ENCODE measurements around the gene NOTUM. TPM values are rescaled to one million over a fixed set of nuclear protein-coding genes. Genes with fewer than 3 reads are reported as not detected.

NOTUM gene
- polyA plus RNA-seq, 2 of the 4 experiments (the other 2 are of a cell fraction), result 0.06 to 0.92 TPM

DNA sequence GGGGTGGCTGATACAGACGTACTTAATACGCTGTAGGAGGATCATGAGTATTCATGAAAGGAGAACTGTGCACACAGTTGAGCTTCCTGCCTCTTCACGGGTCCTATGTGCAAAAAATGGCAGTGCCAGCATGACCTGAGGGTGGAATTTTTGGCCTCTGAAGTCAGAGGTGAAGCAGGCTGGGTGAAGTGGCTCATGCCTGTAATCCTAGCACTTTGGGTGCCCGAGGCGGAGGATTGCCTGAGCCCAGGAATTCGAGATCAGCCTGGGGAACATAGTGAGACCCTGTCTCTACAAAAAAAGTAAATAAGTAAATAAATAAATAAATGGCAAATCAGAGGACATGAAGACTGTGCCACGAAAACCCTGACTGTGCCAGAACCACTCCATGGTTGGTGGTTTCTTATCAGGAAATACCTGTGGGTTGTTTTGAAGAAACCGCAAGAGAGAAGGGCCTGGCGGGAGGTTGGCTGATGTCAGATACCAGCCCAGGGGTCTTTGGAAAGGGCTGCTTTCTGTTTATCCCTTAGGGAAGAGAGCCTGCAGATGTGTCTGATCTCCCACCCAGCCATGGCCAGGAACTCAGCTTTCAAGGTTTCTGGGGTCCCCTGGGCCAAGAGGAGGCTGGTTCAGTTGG lies 19.8 kb upstream of the NOTUM start:
- DNase-seq (ENCODE audit: low read depth in 1 of 2, low spot score in 1 of 2) (no peak), ATAC-seq (no peak), FAIRE-seq (no peak)
- CTCF ChIA-PET, result interaction anchor here (0.6 to 5.9 kb wide), 10 partner anchors 10 to 50 kb away, joined by 3 to 45 read pairs (median 4); partner anchors contain the start of genes CENPX and LRRC45
- WGBS (ENCODE audit: missing lambda C conversion rate), result 85% methylated on average over 9 of the region's 9 CpGs
- TF ChIP-seq FOSB (CRISPR knock-in tag; IDR thresholded peaks at IDR 0.05), result no peak
- TF ChIP-seq JUN (IDR thresholded peaks at IDR 0.05), result no peak
- no peak for TF ChIP-seq PHF8 (IDR thresholded peaks at IDR 0.05; ENCODE audit: borderline replicate concordance, low read depth)
- TF ChIP-seq HOXB5 (CRISPR knock-in tag; IDR thresholded peaks at IDR 0.05), result no peak
- TF ChIP-seq HOXB13 (CRISPR knock-in tag; IDR thresholded peaks at IDR 0.05; ENCODE audit: low read depth), result no peak
- no peak for TF ChIP-seq MAZ (IDR thresholded peaks at IDR 0.05; ENCODE audit: borderline replicate concordance, low read depth, low read length)
- TF ChIP-seq FOSL2 (IDR thresholded peaks at IDR 0.05), result no peak
- no peak for TF ChIP-seq FOSL2 (CRISPR knock-in tag; IDR thresholded peaks at IDR 0.05)
- TF ChIP-seq NPAS2 (CRISPR knock-in tag; IDR thresholded peaks at IDR 0.05; ENCODE audit: borderline replicate concordance), result no peak
- no peak for TF ChIP-seq JUNB (IDR thresholded peaks at IDR 0.05)
- H3K4me2 ChIP-seq, result no peak overlapping the region
- no peaks in the 10 kb centered on the region for H3K9me3 ChIP-seq
- no peak overlapping the region for H3K27ac ChIP-seq
- H3K4me1 ChIP-seq, result peaks cover 12% of the 10 kb centered on the region
- POLR2A ChIA-PET, result no interaction called here
- no peak overlapping the region for H3K4me3 ChIP-seq

DNA sequence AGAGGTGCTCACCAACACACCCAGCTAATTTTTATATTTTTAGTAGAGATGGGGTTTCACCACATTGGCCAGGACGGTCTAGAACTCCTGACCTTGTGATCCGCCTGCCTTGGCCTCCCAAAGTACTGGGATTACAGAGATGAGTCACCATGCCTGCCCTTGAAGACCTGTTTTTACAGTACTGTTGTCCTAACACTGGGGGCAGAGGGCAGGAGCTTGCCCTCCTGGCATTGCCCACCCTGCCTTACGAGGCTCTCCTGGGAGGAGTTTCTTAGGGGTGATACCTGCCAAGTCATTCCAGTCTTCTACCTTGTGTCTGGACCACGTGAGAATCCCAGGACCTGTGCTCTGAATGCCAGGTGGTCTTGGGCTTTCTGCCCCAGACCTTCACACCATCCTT lies 19.1 kb upstream of the NOTUM start:
- H3K4me1 ChIP-seq, result peaks cover 12% of the 10 kb centered on the region
- no peak overlapping the region for H3K27ac ChIP-seq
- no peak for FAIRE-seq
- TF ChIP-seq, protein P1, sequence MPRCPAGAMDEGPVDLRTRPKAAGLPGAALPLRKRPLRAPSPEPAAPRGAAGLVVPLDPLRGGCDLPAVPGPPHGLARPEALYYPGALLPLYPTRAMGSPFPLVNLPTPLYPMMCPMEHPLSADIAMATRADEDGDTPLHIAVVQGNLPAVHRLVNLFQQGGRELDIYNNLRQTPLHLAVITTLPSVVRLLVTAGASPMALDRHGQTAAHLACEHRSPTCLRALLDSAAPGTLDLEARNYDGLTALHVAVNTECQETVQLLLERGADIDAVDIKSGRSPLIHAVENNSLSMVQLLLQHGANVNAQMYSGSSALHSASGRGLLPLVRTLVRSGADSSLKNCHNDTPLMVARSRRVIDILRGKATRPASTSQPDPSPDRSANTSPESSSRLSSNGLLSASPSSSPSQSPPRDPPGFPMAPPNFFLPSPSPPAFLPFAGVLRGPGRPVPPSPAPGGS (IDR thresholded peaks at IDR 0.05), result no peak
- TF ChIP-seq ZC3H11A (IDR thresholded peaks at IDR 0.05) (no peak), JUN (IDR thresholded peaks at IDR 0.05) (no peak), EHF (CRISPR knock-in tag; IDR thresholded peaks at IDR 0.05) (no peak), FOSL2 (IDR thresholded peaks at IDR 0.05) (no peak), FOSL2 (CRISPR knock-in tag; IDR thresholded peaks at IDR 0.05) (peak; percentile 54; the same call in 1 of the 2 replicates), FOSB (CRISPR knock-in tag; IDR thresholded peaks at IDR 0.05) (no peak)
- ChIA-PET CTCF (interaction anchor here (1.3 to 5.9 kb wide), 6 partner anchors 11 to 50 kb away, joined by 3 to 45 read pairs (median 6); partner anchors contain the start of genes CENPX and LRRC45), POLR2A (interaction anchor here (1.0 kb wide), 1 partner anchor 43 kb away, joined by 3 read pairs; the partner anchor contains the start of genes CENPX and LRRC45)
- H3K4me3 ChIP-seq, result no peak overlapping the region
- no peak for ATAC-seq
- no peak overlapping the region for H3K4me2 ChIP-seq
- no peaks in the 10 kb centered on the region for H3K9me3 ChIP-seq
- DNase-seq (ENCODE audit: low read depth in 1 of 2, low spot score in 1 of 2), result no peak
- WGBS (ENCODE audit: missing lambda C conversion rate), result 93% methylated on average over 4 of the region's 4 CpGs

DNA sequence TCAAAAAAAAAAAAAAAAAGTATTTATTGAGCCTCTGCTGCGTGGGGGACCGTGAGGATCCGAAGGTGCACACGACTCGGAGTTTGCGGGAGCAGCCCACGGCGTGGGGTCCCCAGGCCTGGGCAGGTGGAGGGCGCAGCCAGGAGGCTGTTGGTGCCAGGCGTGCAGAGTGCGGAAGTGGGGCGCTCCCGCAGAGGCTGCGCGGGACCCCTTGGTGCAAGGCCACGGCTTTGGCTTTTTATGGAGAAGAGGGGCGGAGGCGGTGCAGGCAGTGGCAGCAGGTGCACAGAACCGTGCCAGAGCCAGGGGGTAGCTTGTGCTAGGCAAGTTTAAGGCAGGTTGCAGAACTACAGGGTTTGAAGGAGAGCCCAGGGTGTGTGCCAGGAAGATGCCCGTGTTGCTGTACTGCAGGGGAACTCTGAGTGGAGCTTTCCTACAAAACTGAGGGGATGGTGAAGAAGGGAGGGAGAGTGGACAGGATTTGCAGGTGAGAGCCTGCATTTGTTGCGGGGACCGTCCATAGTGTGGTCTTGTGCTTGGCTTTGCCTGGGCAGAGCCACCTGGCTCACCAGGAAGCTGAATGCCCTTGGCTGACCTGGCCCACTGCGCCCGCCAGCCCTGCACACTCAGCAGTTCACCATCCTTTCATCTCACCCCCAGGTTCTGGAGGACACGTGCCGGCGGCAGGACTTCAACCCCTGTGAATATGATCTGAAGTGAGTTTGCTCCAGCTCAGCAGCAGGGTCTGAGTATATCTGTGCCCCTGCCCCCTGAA lies 17.7 kb upstream of the NOTUM start:
- ChIA-PET POLR2A (interaction anchor here (0.5 to 0.6 kb wide), 3 partner anchors 23 to 757 kb away, joined by 3 to 7 read pairs (median 3); partner anchors contain the start of gene FN3K), CTCF (interaction anchor here (0.8 to 7.1 kb wide), 5 partner anchors 19 to 52 kb away, joined by 3 to 52 read pairs (median 27); partner anchors contain the start of genes CENPX and LRRC45)
- peak overlapping the region; percentile 89 to 94; a peak in 5 of 6 replicates for H3K27ac ChIP-seq
- WGBS (ENCODE audit: missing lambda C conversion rate), result 96% methylated on average over 27 of the region's 27 CpGs
- H3K9me3 ChIP-seq, result peaks cover 7% of the 10 kb centered on the region
- no peak for FAIRE-seq
- peak overlapping the region; percentile 85 for H3K4me2 ChIP-seq
- ATAC-seq, result no peak
- no peak for DNase-seq (ENCODE audit: low read depth in 1 of 2, low spot score in 1 of 2)
- peak overlapping the region; percentile 89 for H3K4me3 ChIP-seq
- no peak for TF ChIP-seq RCOR1 (IDR thresholded peaks at IDR 0.05; ENCODE audit: low read depth, low read length)
- peak; percentile 59 for TF ChIP-seq MAFK (IDR thresholded peaks at IDR 0.05; ENCODE audit: partially characterized antibody)
- no peak for TF ChIP-seq JUN (IDR thresholded peaks at IDR 0.05)
- TF ChIP-seq CEBPB (IDR thresholded peaks at IDR 0.05), result no peak
- TF ChIP-seq, protein P2, sequence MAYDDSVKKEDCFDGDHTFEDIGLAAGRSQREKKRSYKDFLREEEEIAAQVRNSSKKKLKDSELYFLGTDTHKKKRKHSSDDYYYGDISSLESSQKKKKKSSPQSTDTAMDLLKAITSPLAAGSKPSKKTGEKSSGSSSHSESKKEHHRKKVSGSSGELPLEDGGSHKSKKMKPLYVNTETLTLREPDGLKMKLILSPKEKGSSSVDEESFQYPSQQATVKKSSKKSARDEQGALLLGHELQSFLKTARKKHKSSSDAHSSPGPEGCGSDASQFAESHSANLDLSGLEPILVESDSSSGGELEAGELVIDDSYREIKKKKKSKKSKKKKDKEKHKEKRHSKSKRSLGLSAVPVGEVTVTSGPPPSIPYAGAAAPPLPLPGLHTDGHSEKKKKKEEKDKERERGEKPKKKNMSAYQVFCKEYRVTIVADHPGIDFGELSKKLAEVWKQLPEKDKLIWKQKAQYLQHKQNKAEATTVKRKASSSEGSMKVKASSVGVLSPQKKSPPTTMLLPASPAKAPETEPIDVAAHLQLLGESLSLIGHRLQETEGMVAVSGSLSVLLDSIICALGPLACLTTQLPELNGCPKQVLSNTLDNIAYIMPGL (CRISPR knock-in tag; IDR thresholded peaks at IDR 0.05; ENCODE audit: borderline replicate concordance), result no peak
- TF ChIP-seq ZNF302 (CRISPR knock-in tag; IDR thresholded peaks at IDR 0.05), result no peak
- peaks cover 12% of the 10 kb centered on the region for H3K4me1 ChIP-seq
